Activated gamma-delta T cell (primary cell): ENCODE results near the gene MRAP.

Experiments used
- DNase-seq: peaks from one replicate; lab custom pipeline; 2025; lab: John Stamatoyannopoulos, UW

MRAP gene

GRCh38 chr21:32349333-32349944, 50.8 kb downstream of the MRAP start:
- no peak for DNase-seq

DNA sequence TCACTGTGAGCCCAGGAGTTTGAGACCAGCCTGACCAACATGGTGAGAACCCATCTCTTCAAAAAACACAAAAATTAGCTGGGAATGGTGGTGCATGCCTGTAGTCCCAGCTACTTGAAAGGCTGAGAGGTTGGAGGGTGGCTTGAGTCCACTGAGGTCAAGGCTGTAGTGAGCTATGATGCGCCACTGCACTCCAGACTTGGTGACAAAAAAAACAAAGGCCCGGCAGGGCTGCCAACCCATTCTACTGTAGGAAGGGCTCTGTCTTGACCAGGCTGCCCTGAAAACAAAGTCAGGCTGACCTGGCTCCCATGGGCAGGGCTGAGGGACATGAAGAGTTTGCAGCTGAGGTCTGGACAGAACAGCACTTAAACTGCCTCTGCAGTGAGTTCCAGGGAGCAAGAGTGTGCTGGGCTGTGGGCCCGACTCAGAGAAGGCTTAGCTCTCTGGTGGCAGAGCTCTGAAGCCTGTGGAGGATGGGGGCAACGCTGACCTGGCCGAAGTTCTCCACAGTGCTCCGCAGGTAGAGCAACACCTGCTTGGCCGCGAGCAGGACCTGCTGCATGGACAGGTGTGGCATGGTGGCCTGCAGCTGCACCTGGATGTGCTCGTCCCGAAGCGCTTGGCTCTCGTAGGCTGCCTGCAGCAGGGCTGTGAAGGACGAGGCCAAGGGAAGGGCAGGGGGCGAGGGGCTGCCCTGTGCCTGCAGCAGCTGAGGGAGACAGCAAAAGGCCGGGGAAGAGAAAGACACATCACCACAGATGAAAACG, 51.7 kb downstream of the MRAP start:
- no peak for DNase-seq

- no peak for DNase-seq
These were observed 52.3 kb downstream of the MRAP start for GRCh38 chr21:32350981-32351380.

- DNase-seq = no peak
These were observed 52.8 kb downstream of the MRAP start for GRCh38 chr21:32351428-32351827.

GRCh38 chr21:32352526-32352925, 53.9 kb downstream of the MRAP start:
- no peak for DNase-seq

GRCh38 chr21:32353002-32353711, 54.5 kb downstream of the MRAP start:
- no peak for DNase-seq

GRCh38 chr21:32356874-32357395, 58.3 kb downstream of the MRAP start:
- no peak for DNase-seq

GRCh38 chr21:32359719-32360260, 61.1 kb downstream of the MRAP start:
- DNase-seq = no peak

GRCh38 chr21:32360401-32360975, 61.8 kb downstream of the MRAP start:
- no peak for DNase-seq
